ENCODE data around the gene NT5C2.

Gene NT5C2

GRCh38 chr10:103053659-103054581, 139.2 kb downstream of the NT5C2 start:
- DNase-seq: peak; percentile 38

- DNase-seq: no peak
Measured at GRCh38 chr10:103049237-103049636, 143.8 kb downstream of the NT5C2 start.

GRCh38 chr10:103047381-103047780, 145.7 kb downstream of the NT5C2 start:
- no peak for DNase-seq

- DNase-seq: no peak
Measured at GRCh38 chr10:103045961-103046360, 147.1 kb downstream of the NT5C2 start.

GRCh38 chr10:103044942-103045489, 148.1 kb downstream of the NT5C2 start:
- no peak for DNase-seq

GRCh38 chr10:103042908-103043307, 150.2 kb downstream of the NT5C2 start:
- DNase-seq: no peak

- peak; percentile 53 for DNase-seq
Measured at GRCh38 chr10:103042129-103042528, 150.9 kb downstream of the NT5C2 start.

- no peak for DNase-seq
Measured at GRCh38 chr10:103041391-103041790, 151.7 kb downstream of the NT5C2 start.

GRCh38 chr10:103040418-103040817, 152.7 kb downstream of the NT5C2 start:
- DNase-seq: no peak

GRCh38 chr10:103038570-103038969, 154.5 kb downstream of the NT5C2 start:
- DNase-seq: no peak
